ENCODE results near the gene CHMP2A. TPM values are rescaled to one million over a fixed set of nuclear protein-coding genes. Genes with fewer than 3 reads are reported as not detected.

Gene CHMP2A
- total RNA-seq, 1 experiment from 2014 or later: 154 TPM

DNA sequence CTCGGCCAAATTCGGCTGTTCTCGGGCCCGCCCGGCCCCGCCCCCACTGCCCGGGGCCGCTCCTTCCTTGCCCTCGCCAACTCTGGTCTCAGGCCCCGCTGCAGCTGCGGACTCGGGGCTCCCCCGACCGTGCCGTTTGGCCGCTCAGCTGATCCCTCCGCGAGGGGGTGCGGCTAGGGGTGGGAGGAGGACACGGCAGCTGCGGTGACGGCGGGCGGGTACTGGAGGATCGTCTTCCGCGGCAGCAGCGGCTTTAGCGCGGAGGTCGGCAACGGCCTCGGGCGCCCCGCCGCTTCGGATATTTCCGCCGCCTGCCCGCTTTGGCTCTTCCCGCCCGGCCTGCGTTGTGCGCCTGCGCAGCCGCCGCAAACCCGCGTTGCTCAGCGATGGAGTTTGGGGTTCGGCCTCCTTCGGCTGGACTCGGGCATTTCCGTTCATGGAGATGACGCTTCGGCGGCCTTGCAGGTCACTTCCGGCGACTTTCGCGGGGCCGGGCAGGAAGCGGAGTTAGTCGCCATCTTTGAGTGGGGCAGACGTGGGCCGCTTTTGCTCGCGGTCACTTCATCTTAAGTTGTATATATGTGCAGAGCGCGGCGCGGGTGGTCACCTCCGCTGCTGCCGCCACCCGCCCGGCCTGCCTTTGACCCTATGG, 3.8 kb upstream of the CHMP2A start:
- ChIA-PET POLR2A (interaction anchor here (0.6 to 7.2 kb wide), 12 partner anchors 10 to 80 kb away, joined by 3 to 77 read pairs (median 11); partner anchors contain the start of genes MZF1, TRIM28 and ZBTB45), CTCF (interaction anchor here (0.6 to 1.2 kb wide), 3 partner anchors 11 to 52 kb away, joined by 3 read pairs; no protein-coding TSS in a partner anchor)
- peak; percentile 99 for DNase-seq (ENCODE audit: unreplicated experiment)
- no TSS peak for BruUV-seq (replicated peaks)
- Mint-ChIP-seq H3K4me1 (ENCODE audit: insufficient read depth, unreplicated experiment) (peaks cover 34% of the 10 kb centered on the region), H3K27me3 (ENCODE audit: insufficient read depth, unreplicated experiment) (no peaks in the 10 kb centered on the region), H3K36me3 (ENCODE audit: insufficient read depth, unreplicated experiment) (peaks cover 73% of the 10 kb centered on the region), H3K27ac (ENCODE audit: low read depth, unreplicated experiment) (peak overlapping the region; percentile 99), H3K9me3 (ENCODE audit: unreplicated experiment) (no peaks in the 10 kb centered on the region), H3K4me3 (ENCODE audit: unreplicated experiment) (peak overlapping the region; percentile 98)
- TF ChIP-seq, protein P1, sequence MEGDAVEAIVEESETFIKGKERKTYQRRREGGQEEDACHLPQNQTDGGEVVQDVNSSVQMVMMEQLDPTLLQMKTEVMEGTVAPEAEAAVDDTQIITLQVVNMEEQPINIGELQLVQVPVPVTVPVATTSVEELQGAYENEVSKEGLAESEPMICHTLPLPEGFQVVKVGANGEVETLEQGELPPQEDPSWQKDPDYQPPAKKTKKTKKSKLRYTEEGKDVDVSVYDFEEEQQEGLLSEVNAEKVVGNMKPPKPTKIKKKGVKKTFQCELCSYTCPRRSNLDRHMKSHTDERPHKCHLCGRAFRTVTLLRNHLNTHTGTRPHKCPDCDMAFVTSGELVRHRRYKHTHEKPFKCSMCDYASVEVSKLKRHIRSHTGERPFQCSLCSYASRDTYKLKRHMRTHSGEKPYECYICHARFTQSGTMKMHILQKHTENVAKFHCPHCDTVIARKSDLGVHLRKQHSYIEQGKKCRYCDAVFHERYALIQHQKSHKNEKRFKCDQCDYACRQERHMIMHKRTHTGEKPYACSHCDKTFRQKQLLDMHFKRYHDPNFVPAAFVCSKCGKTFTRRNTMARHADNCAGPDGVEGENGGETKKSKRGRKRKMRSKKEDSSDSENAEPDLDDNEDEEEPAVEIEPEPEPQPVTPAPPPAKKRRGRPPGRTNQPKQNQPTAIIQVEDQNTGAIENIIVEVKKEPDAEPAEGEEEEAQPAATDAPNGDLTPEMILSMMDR (IDR thresholded peaks at IDR 0.05; ENCODE audit: unreplicated experiment): no peak
- intact Hi-C loops (cut with micrococcal nuclease): loop anchor here (2.0 kb wide), 1 partner anchor 14 kb away; the partner anchor contains the start of gene MZF1

- Mint-ChIP-seq H3K4me1 (ENCODE audit: insufficient read depth, unreplicated experiment) (peaks cover 34% of the 10 kb centered on the region), H3K4me3 (ENCODE audit: unreplicated experiment) (peak within 1 kb of the TSS; percentile 98), H3K27me3 (ENCODE audit: insufficient read depth, unreplicated experiment) (no peaks in the 10 kb centered on the region), H3K9me3 (ENCODE audit: unreplicated experiment) (no peaks in the 10 kb centered on the region), H3K36me3 (ENCODE audit: insufficient read depth, unreplicated experiment) (peaks cover 77% of the 10 kb centered on the region), H3K27ac (ENCODE audit: low read depth, unreplicated experiment) (peak within 1 kb of the TSS; percentile 99)
- POLR2A ChIA-PET: interaction anchor here (0.6 to 7.2 kb wide), 9 partner anchors 9 to 44 kb away, joined by 3 to 77 read pairs (median 16); partner anchors contain the start of genes MZF1, TRIM28 and ZBTB45
- DNase-seq (ENCODE audit: unreplicated experiment): peak; percentile 29
- no TSS peak for BruUV-seq (replicated peaks)
- TF ChIP-seq, protein P1 (IDR thresholded peaks at IDR 0.05; ENCODE audit: unreplicated experiment): no peak
- CTCF ChIA-PET: no interaction called here
- intact Hi-C loops (cut with micrococcal nuclease): loop anchor here (2.0 kb wide), 1 partner anchor 15 kb away; the partner anchor contains the start of gene MZF1
These were observed 3.2 kb upstream of the CHMP2A start, which contains the start of gene UBE2M for GRCh38 chr19:58558066-58558622. TSS of gene UBE2M (minus strand) at chr19:58558611. CDS start at chr19:58558381, 230 bp downstream.

GRCh38 chr19:58557221-58558065, 2.5 kb upstream of the CHMP2A start:
- Mint-ChIP-seq H3K9me3 (ENCODE audit: unreplicated experiment) (no peaks in the 10 kb centered on the region), H3K36me3 (ENCODE audit: insufficient read depth, unreplicated experiment) (peaks cover 77% of the 10 kb centered on the region), H3K4me1 (ENCODE audit: insufficient read depth, unreplicated experiment) (peaks cover 40% of the 10 kb centered on the region), H3K27me3 (ENCODE audit: insufficient read depth, unreplicated experiment) (no peaks in the 10 kb centered on the region), H3K4me3 (ENCODE audit: unreplicated experiment) (peak overlapping the region; percentile 98), H3K27ac (ENCODE audit: low read depth, unreplicated experiment) (peak overlapping the region; percentile 99)
- DNase-seq (ENCODE audit: unreplicated experiment): no peak
- TF ChIP-seq, protein P1 (IDR thresholded peaks at IDR 0.05; ENCODE audit: unreplicated experiment): no peak
- intact Hi-C loops (cut with micrococcal nuclease): loop anchor here (2.0 kb wide), 1 partner anchor 15 kb away; the partner anchor contains the start of gene MZF1
- POLR2A ChIA-PET: interaction anchor here (0.8 to 7.2 kb wide), 10 partner anchors 8 to 196 kb away, joined by 3 to 77 read pairs (median 4); partner anchors contain the start of genes TRIM28 and ZBTB45
- CTCF ChIA-PET: interaction anchor here (0.6 to 1.1 kb wide), 2 partner anchors 9 to 43 kb away, joined by 3 to 5 read pairs; no protein-coding TSS in a partner anchor
- BruUV-seq (replicated peaks): no TSS peak
